Ovary (tissue), 3 donors: ENCODE results near the gene NIT1.

Experiments used
- EP300 ChIP-seq: sonication (generic); formaldehyde crosslinking; IDR thresholded peaks from one replicate; pipeline ENCODE4 v1.6.1; 2017; ENCODE audit warnings: antibody characterized with exemption
- POLR2A ChIP-seq: fragments of 450-650 bp; IDR thresholded peaks from one replicate; pipeline ENCODE4 v1.6.1; 2017; ENCODE audit warnings: antibody characterized with exemption, mild to moderate bottlenecking, moderate library complexity
- TF ChIP-seq, protein P1 (sequence below), 3 donors: fragments of 450-650 bp in 2 of 3; fragments of 200-600 bp in 1 of 3; IDR thresholded peaks; one replicate each; pipeline versions ENCODE4 v1.5.1 to v1.8.0; 2016 to 2022; ENCODE audit warnings: antibody characterized with exemption in 3 of 3, mild to moderate bottlenecking in 1 of 3
- donor health status: DM: no; HTN: no; CAD: no.

DNA sequence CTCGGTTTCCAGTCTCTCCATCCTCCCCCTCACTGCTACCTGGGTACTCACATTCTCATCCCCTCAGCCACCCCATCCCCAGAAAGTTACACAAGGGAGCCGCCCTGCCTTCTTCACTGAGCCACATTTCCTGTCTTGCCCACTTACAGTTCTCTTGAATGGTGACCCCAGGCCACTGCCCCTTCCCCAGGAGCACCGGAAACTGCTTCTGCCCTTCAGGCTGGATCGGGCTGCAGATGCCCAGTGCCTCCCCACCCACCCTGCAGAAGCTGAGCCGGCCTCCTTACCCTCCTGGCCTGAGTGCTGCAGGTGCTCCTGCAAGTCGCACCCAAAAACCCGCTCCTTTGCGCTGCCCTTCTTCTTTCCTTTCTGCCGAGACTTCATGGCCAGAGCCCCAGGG, 48.7 kb upstream of the NIT1 start:
- TF ChIP-seq EP300 (no peak), POLR2A (no peak)
- TF ChIP-seq, protein P1, sequence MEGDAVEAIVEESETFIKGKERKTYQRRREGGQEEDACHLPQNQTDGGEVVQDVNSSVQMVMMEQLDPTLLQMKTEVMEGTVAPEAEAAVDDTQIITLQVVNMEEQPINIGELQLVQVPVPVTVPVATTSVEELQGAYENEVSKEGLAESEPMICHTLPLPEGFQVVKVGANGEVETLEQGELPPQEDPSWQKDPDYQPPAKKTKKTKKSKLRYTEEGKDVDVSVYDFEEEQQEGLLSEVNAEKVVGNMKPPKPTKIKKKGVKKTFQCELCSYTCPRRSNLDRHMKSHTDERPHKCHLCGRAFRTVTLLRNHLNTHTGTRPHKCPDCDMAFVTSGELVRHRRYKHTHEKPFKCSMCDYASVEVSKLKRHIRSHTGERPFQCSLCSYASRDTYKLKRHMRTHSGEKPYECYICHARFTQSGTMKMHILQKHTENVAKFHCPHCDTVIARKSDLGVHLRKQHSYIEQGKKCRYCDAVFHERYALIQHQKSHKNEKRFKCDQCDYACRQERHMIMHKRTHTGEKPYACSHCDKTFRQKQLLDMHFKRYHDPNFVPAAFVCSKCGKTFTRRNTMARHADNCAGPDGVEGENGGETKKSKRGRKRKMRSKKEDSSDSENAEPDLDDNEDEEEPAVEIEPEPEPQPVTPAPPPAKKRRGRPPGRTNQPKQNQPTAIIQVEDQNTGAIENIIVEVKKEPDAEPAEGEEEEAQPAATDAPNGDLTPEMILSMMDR (IDR thresholded peaks at IDR 0.05), result no peak
